ENCODE measurements around the gene MTSS2.
A peak's percentile ranks its signal among the peaks of the same experiment; 100 is the strongest.
"Not testable (repeated sequence)": the region's sequence is repeated elsewhere in the genome, so short reads cannot be mapped to it uniquely, and the experiment has no call there.

The MTSS2 gene

DNA sequence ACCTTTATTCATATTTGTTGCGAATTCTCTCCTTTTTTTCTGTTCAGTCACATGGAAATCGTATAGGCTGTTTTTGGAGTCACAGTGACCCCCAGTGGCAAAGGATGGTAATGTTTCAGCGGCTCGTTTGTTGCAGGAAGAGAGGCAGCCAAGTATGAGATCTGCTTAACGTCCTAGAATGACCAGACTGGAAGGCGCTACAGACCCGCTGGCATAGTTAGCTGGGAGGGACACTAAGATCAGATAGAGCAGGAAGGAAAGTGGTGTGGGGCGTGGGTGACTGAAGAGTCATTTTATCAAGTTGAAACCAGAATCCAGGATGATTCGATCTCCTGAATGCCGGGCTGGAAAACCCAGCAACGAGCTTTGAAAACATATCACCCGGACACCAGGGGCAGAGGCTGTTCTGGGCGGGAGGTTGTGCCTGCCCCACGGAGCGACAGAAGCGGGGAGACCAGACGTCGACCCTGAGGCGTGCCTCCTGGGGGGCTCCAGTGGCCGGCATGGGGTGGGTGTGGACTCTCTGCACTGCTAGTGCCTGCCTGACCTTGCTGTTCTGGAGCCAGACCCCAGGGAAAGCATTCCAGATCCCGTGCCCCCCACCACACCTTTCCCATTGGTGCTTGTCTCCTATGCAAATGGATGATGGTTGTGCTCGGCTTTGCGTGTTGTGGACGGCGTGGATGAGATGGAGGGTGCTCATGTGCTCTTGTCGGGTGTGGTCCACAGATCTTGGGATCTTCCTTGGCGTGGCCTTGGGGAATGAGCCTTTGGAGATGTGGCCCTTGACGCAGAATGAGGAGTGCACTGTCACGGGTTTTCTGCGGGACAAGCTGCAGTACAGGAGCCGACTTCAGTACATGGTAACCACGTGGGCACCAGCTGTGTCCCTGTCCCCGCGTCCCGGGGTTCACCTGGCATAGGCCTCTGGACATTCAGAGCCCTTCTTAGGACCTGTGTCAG lies 31.8 kb downstream of the MTSS2 start:
- DNase-seq (ENCODE audit: low read depth in 2 of 2), result peak; percentile 61 to 64

DNA sequence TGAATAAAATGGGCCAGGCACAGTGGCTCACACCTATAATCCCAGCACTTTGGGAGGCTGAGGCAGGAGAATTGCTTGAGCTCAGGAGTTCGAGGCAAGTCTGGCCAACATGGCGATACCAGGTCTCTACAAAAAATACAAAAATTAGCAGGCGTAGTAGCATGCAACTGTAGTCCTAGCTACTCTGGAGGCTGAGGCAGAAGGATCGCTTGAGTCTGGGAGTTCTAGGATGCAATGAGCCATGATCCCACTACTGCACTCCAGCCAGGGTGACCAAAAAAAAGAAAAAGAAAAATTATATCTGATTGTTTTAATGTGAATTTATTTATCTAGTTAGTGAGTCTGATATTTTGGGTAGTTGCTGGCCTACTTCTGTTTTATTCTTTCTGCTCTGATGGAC lies 32.4 kb downstream of the MTSS2 start:
- no peak for DNase-seq (ENCODE audit: low read depth in 2 of 2)

DNA sequence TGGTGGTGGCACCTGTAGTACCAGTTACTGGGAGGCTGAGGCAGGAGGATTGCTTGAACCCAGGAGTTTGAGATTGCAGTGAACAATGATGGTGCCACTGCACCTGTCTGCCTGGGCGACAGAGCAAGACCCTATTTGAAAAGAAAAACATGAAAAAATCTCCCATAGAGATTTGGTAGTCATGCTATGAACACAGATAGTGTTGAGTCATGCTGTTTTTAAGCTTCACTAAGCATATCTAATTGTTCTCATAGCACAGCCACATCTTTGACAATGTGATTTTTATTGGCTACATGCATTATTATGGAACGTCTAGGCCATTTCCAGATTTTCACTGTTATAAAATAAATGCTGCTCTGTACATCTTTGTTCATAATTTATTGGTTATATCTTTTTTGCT lies 33.5 kb downstream of the MTSS2 start:
- no peak for DNase-seq (ENCODE audit: low read depth in 2 of 2)

DNA sequence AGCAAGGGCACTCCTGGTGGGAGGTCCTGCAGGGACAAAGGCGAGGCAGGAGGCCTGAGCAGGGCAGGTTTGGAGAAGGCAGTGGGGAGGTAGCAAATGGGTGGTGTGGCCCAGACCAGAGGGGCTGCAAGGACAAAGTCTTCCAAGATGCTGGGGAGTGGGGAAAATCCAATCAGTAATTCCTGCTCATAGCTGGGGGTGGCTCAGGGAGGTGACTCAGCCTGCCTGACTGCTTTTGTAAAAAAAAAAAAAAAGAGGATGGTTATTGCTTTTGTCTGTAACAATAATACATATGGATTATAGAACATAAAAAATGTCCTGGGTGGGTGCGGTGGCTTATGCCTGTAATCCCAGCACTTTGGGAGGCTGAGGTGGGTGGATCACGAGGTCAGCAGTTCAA lies 34.3 kb downstream of the MTSS2 start:
- no peak for DNase-seq (ENCODE audit: low read depth in 2 of 2)

DNA sequence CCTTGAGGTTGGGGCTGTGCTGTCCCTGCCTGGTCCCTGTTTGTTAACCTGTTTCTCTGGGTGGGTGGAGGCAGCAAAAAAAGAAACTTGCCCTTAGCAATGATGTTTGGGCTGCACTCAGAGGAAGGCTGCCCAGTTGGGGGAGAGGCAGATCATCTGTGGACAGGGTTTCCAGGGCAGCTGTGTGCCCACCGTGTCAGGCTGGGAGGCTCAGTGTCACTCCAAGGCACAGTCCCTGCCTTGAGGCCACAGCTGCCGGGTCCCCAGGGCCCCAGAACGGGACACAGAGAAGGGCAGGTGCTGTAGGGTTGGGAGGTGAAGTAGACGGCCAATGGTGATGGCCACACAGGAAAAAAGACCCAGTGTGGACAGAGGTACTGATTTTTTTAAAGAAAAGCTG lies 35.6 kb downstream of the MTSS2 start:
- DNase-seq (ENCODE audit: low read depth in 2 of 2), result no peak

DNA sequence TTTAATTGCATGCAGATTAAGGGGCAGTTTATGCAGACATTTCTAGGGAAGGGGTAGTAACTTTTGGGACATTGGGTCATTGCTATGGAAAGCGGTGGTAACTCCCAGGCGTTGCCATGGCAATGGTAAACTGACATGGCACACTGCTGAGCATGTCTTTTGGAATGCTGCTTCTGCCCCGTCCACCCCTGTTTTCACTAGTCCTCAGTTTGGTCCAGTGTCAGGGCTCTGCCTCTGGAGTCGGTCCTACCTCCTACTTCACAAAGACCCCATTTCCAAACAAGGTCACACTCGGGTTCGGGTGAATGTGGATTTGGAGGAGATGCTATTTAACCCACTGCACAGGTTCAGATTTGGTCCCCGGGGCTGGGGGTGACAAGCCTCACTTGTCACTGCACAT lies 36.6 kb downstream of the MTSS2 start:
- no peak for DNase-seq (ENCODE audit: low read depth in 2 of 2)

DNA sequence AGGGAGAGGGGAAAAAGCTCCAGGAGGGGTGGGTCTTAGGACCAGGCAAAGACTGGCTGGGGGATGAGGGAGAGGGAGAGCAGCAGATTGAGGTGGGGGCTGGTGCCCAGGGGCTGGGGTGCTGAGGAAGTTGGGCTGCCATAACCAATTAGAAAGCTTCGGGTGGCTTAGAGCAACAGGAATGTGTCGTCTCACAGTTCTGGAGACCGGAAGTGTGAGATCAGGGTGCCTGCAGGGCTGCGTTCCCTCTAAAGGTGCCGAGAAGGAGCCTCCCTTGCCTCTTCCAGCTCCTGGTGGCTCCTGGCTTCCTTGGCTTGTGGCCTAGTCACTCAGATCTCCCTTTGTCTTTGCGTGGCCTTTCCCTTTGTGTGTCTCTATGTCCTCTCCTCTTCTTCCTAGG lies 37.2 kb downstream of the MTSS2 start:
- DNase-seq (ENCODE audit: low read depth in 2 of 2), result no peak

DNA sequence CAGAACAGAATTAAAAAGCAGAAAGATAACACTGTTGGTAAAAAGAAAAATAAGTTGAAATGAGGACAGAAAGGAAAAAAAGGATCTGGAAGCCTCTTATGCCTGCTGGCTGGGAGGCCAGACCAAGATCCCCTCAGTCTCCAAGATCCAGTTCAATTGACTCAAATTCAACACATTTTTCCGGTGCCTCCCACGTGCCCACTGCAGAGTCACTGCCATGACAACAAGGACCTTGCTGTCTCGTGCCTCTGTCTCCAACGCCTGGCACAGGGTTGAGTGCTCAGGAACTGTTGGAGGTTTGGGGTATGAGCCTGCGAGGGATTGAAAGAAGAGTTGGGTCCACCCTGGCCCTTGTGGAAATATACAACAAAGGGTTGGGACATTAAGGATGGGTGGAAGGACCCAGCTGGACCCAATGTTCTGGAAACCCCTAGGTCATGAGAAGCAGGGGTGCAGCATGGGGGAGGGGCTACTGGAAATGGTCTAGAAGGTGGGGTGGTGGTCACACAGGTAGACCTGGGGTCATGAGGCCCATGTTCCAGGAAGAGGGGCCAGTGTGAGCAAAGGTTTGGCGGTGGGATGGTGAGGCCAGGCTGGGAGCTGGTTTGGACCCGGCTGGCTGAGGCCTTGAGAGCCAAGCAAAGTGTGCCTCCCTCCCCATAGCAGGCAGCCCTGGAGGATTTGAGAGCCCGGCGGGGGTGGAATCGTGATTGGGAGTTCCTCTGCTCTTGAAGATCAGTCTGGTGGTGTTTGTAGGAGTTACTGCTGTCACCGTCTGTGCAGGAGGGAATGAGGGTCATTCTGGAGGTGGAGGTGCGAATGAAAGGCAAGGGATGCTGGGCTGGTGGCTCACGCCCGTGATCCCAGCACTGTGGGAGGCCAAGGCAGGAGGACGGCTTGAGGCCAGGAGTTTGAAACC lies 38.2 kb downstream of the MTSS2 start:
- DNase-seq (ENCODE audit: low read depth in 2 of 2), result no peak

DNA sequence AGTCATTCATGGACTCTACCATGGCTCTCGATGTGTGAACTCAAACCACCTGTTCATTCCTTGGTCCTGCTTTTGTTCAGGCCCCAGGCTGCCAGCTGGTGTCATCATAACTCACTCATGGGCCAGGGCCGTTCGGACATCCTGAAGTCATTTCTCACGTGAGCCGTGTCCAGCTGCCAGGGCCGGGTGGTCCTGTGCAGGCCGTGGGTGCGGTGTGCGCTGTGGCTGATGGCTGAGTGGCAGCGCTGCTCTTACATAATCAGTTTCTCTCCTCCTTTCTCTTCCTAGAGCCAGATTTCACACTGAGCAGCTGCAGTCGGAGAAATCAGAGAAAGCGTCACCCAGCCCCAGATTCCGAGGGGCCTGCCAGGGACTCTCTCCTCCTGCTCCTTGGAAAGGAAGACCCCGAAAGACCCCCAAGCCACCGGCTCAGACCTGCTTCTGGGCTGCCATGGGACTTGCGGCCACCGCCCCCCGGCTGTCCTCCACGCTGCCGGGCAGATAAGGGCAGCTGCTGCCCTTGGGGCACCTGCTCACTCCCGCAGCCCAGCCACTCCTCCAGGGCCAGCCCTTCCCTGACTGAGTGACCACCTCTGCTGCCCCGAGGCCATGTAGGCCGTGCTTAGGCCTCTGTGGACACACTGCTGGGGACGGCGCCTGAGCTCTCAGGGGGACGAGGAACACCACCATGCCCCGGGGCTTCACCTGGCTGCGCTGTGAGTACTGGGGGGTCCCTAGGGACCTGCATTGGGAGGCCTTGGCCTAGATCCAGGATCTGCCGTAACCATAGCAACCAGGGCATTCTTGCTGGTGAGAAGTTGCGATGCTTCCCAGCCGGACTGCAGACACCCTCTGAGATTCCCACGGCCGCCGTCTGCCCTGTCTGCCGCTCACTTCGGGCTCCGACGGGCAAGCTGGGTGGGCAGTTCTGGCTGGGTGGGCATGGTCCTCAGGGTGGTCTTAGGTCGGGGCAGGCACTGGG lies 39.3 kb downstream of the MTSS2 start, which contains the start of gene IL34:
IL34 (plus strand) TSS at position 300 of the 982 bp plus-strand sequence; CDS start at position 689, 389 bp downstream.
- DNase-seq (ENCODE audit: low read depth in 2 of 2), result no peak

DNA sequence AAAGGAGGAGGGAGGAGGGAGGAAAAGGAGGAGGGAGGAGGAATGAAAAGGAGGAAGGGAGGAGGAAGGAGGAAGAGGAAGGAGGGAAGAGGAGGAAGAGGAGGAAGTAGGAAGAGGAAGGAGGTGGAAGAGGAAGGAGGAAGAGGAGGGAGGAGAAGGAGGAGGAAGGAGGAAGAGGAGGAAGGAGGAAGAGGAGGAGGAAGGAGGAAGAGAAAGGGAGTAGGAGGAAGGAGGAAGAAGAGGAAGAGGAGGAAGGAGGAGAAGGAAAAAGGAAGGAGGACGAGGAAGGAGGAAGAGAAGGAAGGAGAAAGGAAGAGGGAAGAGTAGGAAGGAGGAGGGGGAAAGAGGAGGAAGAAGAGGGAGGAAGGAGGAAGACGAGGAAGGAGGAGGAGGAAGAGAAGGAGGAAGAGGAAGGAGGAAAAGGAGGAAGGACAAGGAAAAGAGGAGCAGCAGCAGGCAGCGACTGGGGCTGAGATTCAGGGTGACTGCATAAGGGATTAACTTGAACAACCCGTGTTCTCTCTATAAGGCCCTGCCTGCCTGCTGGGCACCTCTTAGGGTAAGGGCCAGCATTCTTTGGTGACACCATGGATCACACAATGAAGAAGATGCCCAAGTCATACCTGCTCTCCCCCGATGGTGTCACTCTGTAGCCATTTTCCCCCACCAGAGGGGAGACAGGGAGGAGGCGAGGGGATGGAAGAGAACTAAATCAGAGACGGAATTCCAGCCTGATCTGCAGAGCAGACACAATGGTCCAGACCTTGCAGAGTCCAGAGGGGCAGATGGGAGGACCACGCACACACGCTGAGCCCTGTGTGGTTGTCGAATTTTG lies 40.9 kb downstream of the MTSS2 start:
- DNase-seq (ENCODE audit: low read depth in 2 of 2), result no peak

DNA sequence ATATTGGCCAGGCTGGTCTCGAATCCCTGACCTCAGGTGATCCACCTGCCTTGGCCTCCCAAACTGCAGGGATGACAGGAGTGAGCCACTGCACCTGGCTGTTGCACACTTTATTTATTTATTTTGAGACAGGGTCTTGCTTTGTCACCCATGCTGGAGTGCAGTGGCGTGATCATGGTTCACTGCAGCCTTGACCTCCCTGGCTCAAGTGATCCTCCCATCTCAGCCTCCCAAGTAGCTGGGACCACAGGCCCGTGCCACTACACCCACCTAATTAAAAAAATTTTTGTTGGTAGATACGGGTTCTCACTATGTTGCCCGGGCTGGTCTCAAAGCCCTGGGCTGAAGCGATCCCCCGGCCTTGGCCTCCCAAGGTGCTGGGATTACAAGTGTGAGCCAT lies 42.6 kb downstream of the MTSS2 start:
- DNase-seq (ENCODE audit: low read depth in 2 of 2), result not testable (repeated sequence)

DNA sequence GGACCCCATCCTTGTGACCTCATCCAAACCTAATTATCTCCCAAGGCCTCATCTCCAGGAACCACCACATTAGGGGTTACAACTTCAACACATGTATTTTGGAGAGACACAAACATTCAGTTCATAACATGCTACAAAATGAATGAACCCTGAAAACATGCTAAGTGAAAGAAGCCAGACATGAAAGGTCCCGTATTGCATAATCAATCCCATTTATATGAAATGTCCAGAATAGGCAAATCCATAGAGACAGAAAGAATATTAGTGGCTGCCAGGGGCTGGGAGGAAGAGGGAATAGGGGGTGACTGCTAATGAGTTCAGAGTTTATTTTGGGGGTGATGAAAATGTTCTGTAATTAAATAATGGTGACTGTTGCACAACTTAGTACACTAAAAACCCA lies 43.2 kb downstream of the MTSS2 start:
- DNase-seq (ENCODE audit: low read depth in 2 of 2), result no peak

DNA sequence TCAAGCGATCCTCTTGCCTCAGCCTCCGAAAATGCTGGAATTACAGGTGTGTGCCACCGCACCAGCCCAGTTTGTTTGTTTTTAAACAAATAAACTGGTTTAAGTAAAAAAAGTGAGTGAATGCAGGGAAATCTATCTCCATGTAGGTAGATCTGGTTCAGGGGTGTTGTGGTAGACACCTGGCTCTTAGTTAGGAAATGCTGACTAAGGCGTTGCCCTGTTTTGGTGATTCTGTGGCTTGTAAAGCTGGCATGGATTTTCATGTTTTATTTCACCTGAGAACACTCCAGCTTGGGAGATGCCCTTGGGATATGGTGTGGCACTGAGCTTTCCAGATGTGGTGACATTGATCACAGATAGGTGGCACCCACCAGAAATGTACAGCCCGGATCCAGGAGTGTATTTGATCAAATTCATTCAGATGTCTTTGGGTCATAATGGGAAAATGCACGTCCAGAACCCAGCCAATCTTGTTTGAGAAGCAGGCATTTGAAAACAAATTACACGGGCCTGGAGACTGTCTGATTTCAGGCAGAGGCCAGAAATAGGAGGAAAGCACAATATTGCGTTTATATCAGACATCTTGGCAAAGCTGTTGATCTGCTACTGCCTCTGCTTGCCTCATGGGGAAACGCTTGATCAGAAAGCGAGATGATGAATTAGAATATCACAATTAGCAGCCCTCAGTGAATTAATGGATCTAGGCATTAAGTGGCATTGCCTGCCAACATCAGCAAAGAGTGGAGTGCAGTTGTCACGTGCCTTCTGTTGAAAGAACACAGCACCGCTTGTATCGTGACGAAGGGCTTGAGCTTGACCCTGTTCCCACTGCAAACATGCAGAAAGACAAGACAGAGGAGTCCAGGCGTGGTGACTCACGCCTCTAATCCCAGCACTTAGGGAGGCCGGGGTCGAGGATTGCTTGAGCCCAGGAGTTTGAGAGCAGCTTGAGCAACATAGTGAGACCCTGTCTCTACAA lies 46.8 kb downstream of the MTSS2 start:
- DNase-seq (ENCODE audit: low read depth in 2 of 2), result no peak
